GM10847 (cell line): Measurements from ENCODE around the gene SPAG8.

ENCODE experiments used
- POLR2A ChIP-seq: IDR thresholded peaks from 2 replicates; pipeline ENCODE4 v1.6.1; 2011; ENCODE audit not compliant: insufficient read length; ENCODE audit errors: extremely low read depth

The SPAG8 gene

GRCh38 chr9:35797311-35798109 is 14.6 kb downstream of the SPAG8 start:
- no peak for TF ChIP-seq POLR2A

- TF ChIP-seq POLR2A: no peak
Observed at GRCh38 chr9:35795695-35796094, 16.4 kb downstream of the SPAG8 start.

GRCh38 chr9:35793461-35793860 is 18.6 kb downstream of the SPAG8 start:
- TF ChIP-seq POLR2A: no peak

- no peak for TF ChIP-seq POLR2A
Observed at GRCh38 chr9:35792826-35793225, 19.2 kb downstream of the SPAG8 start.

GRCh38 chr9:35792024-35792813 is 19.8 kb downstream of the SPAG8 start:
- TF ChIP-seq POLR2A: no peak

- TF ChIP-seq POLR2A: no peak
Observed at GRCh38 chr9:35791297-35791921, 20.7 kb downstream of the SPAG8 start, which contains the start of gene NPR2. Gene NPR2, plus strand, starts transcription at chr9:35791591. Its CDS starts 818 bp downstream, at chr9:35792409.

- no peak for TF ChIP-seq POLR2A
Observed at GRCh38 chr9:35790385-35791296, 21.4 kb downstream of the SPAG8 start.

GRCh38 chr9:35790025-35790384 is 22.1 kb downstream of the SPAG8 start:
- TF ChIP-seq POLR2A: no peak

- no peak for TF ChIP-seq POLR2A
Observed at GRCh38 chr9:35789541-35789940, 22.5 kb downstream of the SPAG8 start.

GRCh38 chr9:35783418-35783817 is 28.6 kb downstream of the SPAG8 start:
- no peak for TF ChIP-seq POLR2A

- TF ChIP-seq POLR2A: no peak
Observed at GRCh38 chr9:35781066-35781465, 31.0 kb downstream of the SPAG8 start.

GRCh38 chr9:35778496-35778895 is 33.6 kb downstream of the SPAG8 start:
- TF ChIP-seq POLR2A: no peak

- no peak for TF ChIP-seq POLR2A
Observed at GRCh38 chr9:35776018-35776417, 36.0 kb downstream of the SPAG8 start.

GRCh38 chr9:35774907-35775635 is 37.0 kb downstream of the SPAG8 start:
- no peak for TF ChIP-seq POLR2A
